GM12878 (cell line): Measurements from ENCODE around the gene TOP1. TPM values are rescaled to one million over a fixed set of nuclear protein-coding genes. Genes with fewer than 3 reads are reported as not detected.

ENCODE experiments used
- CBX3 ChIP-seq: fragments of 200-600 bp; sonication (generic); IDR thresholded peaks from 2 replicates; pipeline ENCODE4 v1.6.1; 2016; ENCODE audit warnings: low read depth, borderline replicate concordance
- DPF2 ChIP-seq: fragments of 450-650 bp; IDR thresholded peaks from 2 replicates; pipeline ENCODE4 v1.6.1; 2017; ENCODE audit warnings: mild to moderate bottlenecking
- ETV6 ChIP-seq, 2 experiments: fragments of 450-650 bp in 1 of 2; IDR thresholded peaks in 1 of 2; conservative IDR thresholded peaks in 1 of 2; 2 replicates each; pipeline ENCODE4 v1.6.1; 2014; ENCODE audit warnings: antibody characterized with exemption in 1 of 2, borderline replicate concordance in 1 of 2, low read depth in 1 of 2, mild to moderate bottlenecking in 1 of 2, moderate library complexity in 1 of 2
- EZH2 ChIP-seq: IDR thresholded peaks from 2 replicates; pipeline ENCODE4 v1.6.1; 2012; ENCODE audit warnings: low read depth, mild to moderate bottlenecking, control low read depth, inconsistent platforms, low read length, borderline replicate concordance; ENCODE audit not compliant: control insufficient read depth
- HDGF ChIP-seq: fragments of 450-650 bp; IDR thresholded peaks from 2 replicates; pipeline ENCODE4 v1.6.1; 2016; ENCODE audit warnings: antibody characterized with exemption
- IKZF2 ChIP-seq, 2 experiments: fragments of 450-650 bp; IDR thresholded peaks; 2 replicates each; pipeline ENCODE4 v1.6.1; 2017; ENCODE audit warnings: mild to moderate bottlenecking in 2 of 2, moderate library complexity in 2 of 2
- MAX ChIP-seq: IDR thresholded peaks from 2 replicates; pipeline ENCODE4 v1.6.1; 2012; ENCODE audit warnings: low read depth, low read length, improper control_type of control experiment
- MXI1 ChIP-seq: fragments of 150-350 bp; IDR thresholded peaks from 2 replicates; pipeline ENCODE4 v1.6.1; 2011; ENCODE audit warnings: low read depth, mild to moderate bottlenecking, inconsistent platforms, low read length, improper control_type of control experiment
- NFYB ChIP-seq: IDR thresholded peaks from 2 replicates; pipeline ENCODE4 v1.6.1; 2011; ENCODE audit warnings: low read depth, mild to moderate bottlenecking, low read length, improper control_type of control experiment, moderate library complexity; ENCODE audit not compliant: insufficient read depth
- NR2C2 ChIP-seq: IDR thresholded peaks from 2 replicates; pipeline ENCODE4 v1.6.1; 2011; ENCODE audit warnings: borderline replicate concordance, low read depth; ENCODE audit not compliant: control insufficient read depth, insufficient read length
- PAX5 ChIP-seq: IDR thresholded peaks from 2 replicates; pipeline ENCODE4 v1.6.1; 2011; ENCODE audit warnings: low read depth, low read length, borderline replicate concordance
- POU2F2 ChIP-seq: IDR thresholded peaks from 3 replicates; pipeline ENCODE4 v1.6.1; 2011; ENCODE audit warnings: low read depth, mild to moderate bottlenecking, low read length, borderline replicate concordance
- RELA ChIP-seq: fragments of 450-650 bp; IDR thresholded peaks from 2 replicates; pipeline ENCODE4 v1.8.0; 2014; ENCODE audit warnings: borderline replicate concordance; ENCODE audit not compliant: partially characterized antibody
- RELB ChIP-seq: fragments of 450-650 bp; IDR thresholded peaks from 2 replicates; pipeline ENCODE4 v1.6.1; 2017; ENCODE audit warnings: low read depth, mild to moderate bottlenecking, moderate library complexity
- SP1 ChIP-seq: IDR thresholded peaks from one replicate; pipeline ENCODE4 v1.6.1; 2011; ENCODE audit warnings: low read depth, low read length
- TARDBP ChIP-seq: IDR thresholded peaks from 2 replicates; pipeline ENCODE4 v1.6.1; 2016; ENCODE audit warnings: borderline replicate concordance
- USF2 ChIP-seq: IDR thresholded peaks from 2 replicates; pipeline ENCODE4 v1.6.1; 2011; ENCODE audit warnings: low read depth, low read length, improper control_type of control experiment, borderline replicate concordance
- YBX1 ChIP-seq: fragments of 450-650 bp; IDR thresholded peaks from 2 replicates; pipeline ENCODE4 v1.6.1; 2016; ENCODE audit warnings: antibody characterized with exemption
- ZBED1 ChIP-seq: IDR thresholded peaks from 2 replicates; pipeline ENCODE4 v1.6.1; 2016; ENCODE audit warnings: borderline replicate concordance
- ZNF592 ChIP-seq: fragments of 450-650 bp; IDR thresholded peaks from 2 replicates; pipeline ENCODE4 v1.6.1; 2017; ENCODE audit warnings: mild to moderate bottlenecking, moderate library complexity
- polyA plus RNA-seq, 11 experiments: library from polyadenylated mRNA; depleted of rRNA in 4 of 11; unstranded in 6 of 11; stranded (reverse) in 5 of 11; fragments of >200 nt; fragmentation: Nextera tagmentation in 4 of 11; fragmentation: Illumina TruSeq in 1 of 11; extraction: Ambion mirVana in 4 of 11; extraction: Trizol in 1 of 11; gene quantifications; 1 replicate in 1 of 11; 2 replicates in 10 of 11; pipeline versions ENCODE4 v1.2.1 to v1.2.3, GENCODE V29; 2011 to 2016; ENCODE audit warnings: inconsistent platforms in 2 of 11, missing spikeins in 2 of 11, low read depth in 1 of 11
- total RNA-seq, 4 experiments: library from RNA; depleted of rRNA in 3 of 4; stranded (reverse); fragments of >200 nt in 3 of 4; fragmentation: Illumina TruSeq in 1 of 4; extraction: Trizol in 1 of 4; gene quantifications; 2 replicates each; pipeline versions ENCODE4 v1.2.1 to v1.2.3, GENCODE V29; 2013 to 2021

The TOP1 gene
- total and polyA plus RNA-seq, 10 of the 15 experiments (the other 5 are each of a cell fraction or from before 2014, with no cell fraction given): 21.5 to 128 (median 47.3) TPM

GRCh38 chr20:41064377-41064776 lies 35.8 kb downstream of the TOP1 start (continued):
- no peak for TF ChIP-seq SP1
- TF ChIP-seq HDGF: no peak
- TF ChIP-seq DPF2: peak; percentile 21; the same call in 1 of the 2 replicates
- peak; percentile 86 for TF ChIP-seq MXI1
- TF ChIP-seq TARDBP: no peak
- TF ChIP-seq ZNF592: no peak
- peak in 1 of 2 experiments; percentile 22; a peak in 1 of 4 replicates for TF ChIP-seq ETV6 (conservative IDR thresholded peaks at IDR 0.05 in 1 of 2, IDR thresholded peaks at IDR 0.05 in 1 of 2; ENCODE audit: borderline replicate concordance in 1 of 2, low read depth in 1 of 2)
- TF ChIP-seq YBX1: no peak
- TF ChIP-seq RELB: peak; percentile 57
- no peak for TF ChIP-seq CBX3
- TF ChIP-seq NR2C2: no peak
- TF ChIP-seq USF2: no peak
- no peak for TF ChIP-seq POU2F2
- no peak for TF ChIP-seq PAX5
- no peak for TF ChIP-seq NFYB
- TF ChIP-seq EZH2: no peak
- no peak for TF ChIP-seq RELA
- no peak for TF ChIP-seq ZBED1
- TF ChIP-seq IKZF2 (IDR thresholded peaks at IDR 0.05): peak; percentile 73 to 78
- no peak for TF ChIP-seq MAX
